Neuronal stem cell (in vitro differentiated cells): ENCODE results near the gene SLC35G2.

Experiments used
- DNase-seq: peaks from one replicate; pipeline ENCODE4 v3.0.0-alpha.2; 2013; ENCODE audit warnings: low spot score
- H2AFZ ChIP-seq: one replicate; pipeline ENCODE4 v1.6.1; 2013; ENCODE audit warnings: mild to moderate bottlenecking, low read length, inconsistent platforms
- H2AK5ac ChIP-seq: 2 replicates; pipeline ENCODE4 v1.6.1; 2013; ENCODE audit warnings: low read depth, mild to moderate bottlenecking, inconsistent platforms, low read length, moderate library complexity, mixed read lengths
- H2BK120ac ChIP-seq: 2 replicates; pipeline ENCODE4 v1.6.1; 2013; ENCODE audit warnings: low read depth, mild to moderate bottlenecking, inconsistent platforms, low read length, moderate library complexity, mixed read lengths
- H2BK12ac ChIP-seq: one replicate; pipeline ENCODE4 v1.6.1; 2013; ENCODE audit warnings: low read length, inconsistent platforms
- H2BK15ac ChIP-seq: 2 replicates; pipeline ENCODE4 v1.6.1; 2013; ENCODE audit warnings: mild to moderate bottlenecking, low read length, inconsistent platforms, mixed read lengths
- H2BK5ac ChIP-seq: one replicate; pipeline ENCODE4 v1.6.1; 2013; ENCODE audit warnings: inconsistent platforms, mild to moderate bottlenecking, low read length, moderate library complexity
- H3K14ac ChIP-seq: one replicate; pipeline ENCODE4 v1.6.1; 2013; ENCODE audit warnings: low read length, inconsistent platforms
- H3K18ac ChIP-seq: 2 replicates; pipeline ENCODE4 v1.6.1; 2013; ENCODE audit warnings: low read length, inconsistent platforms
- H3K23ac ChIP-seq: 2 replicates; pipeline ENCODE4 v1.6.1; 2013; ENCODE audit warnings: low read depth, mild to moderate bottlenecking, mixed read lengths, low read length, inconsistent platforms; ENCODE audit not compliant: poor library complexity
- H3K27ac ChIP-seq: replicated peaks from 3 replicates; pipeline ENCODE4 v1.5.1; 2013; ENCODE audit warnings: low read length, inconsistent platforms
- H3K27me3 ChIP-seq, 3 experiments: 2 replicates each; pipeline ENCODE4 v1.6.1; 2013; ENCODE audit warnings: low read length in 3 of 3, mild to moderate bottlenecking in 2 of 3, inconsistent platforms in 1 of 3, low read depth in 1 of 3, mixed read lengths in 1 of 3, moderate library complexity in 1 of 3; ENCODE audit not compliant: control insufficient read depth in 3 of 3, insufficient read depth in 3 of 3
- H3K36me3 ChIP-seq, 2 donors: replicated peaks in 1 of 2; 2 replicates each; pipeline ENCODE4 v1.6.1; 2013; ENCODE audit warnings: low read length in 2 of 2; ENCODE audit not compliant: control insufficient read depth in 2 of 2, insufficient read depth in 2 of 2
- H3K4ac ChIP-seq: 2 replicates; pipeline ENCODE4 v1.6.1; 2013; ENCODE audit warnings: inconsistent platforms, mild to moderate bottlenecking, low read length, moderate library complexity
- H3K4me1 ChIP-seq, 2 donors: 1 replicate in 1 of 2; 2 replicates in 1 of 2; pipeline ENCODE4 v1.6.1; 2013; ENCODE audit warnings: low read length in 2 of 2, low read depth in 1 of 2; ENCODE audit not compliant: control insufficient read depth in 2 of 2, insufficient read depth in 1 of 2
- H3K4me2 ChIP-seq: one replicate; pipeline ENCODE4 v1.6.1; 2013; ENCODE audit warnings: mild to moderate bottlenecking, low read length, inconsistent platforms; ENCODE audit not compliant: insufficient read depth, poor library complexity, severe bottlenecking
- H3K4me3 ChIP-seq, 2 donors: 2 replicates each; pipeline ENCODE4 v1.5.1; 2013; ENCODE audit warnings: low read length in 2 of 2, mild to moderate bottlenecking in 2 of 2, inconsistent platforms in 1 of 2, moderate library complexity in 1 of 2
- H3K79me1 ChIP-seq: one replicate; pipeline ENCODE4 v1.6.1; 2013; ENCODE audit warnings: low read depth, mild to moderate bottlenecking, inconsistent platforms, low read length, moderate library complexity
- H3K9ac ChIP-seq: one replicate; pipeline ENCODE4 v1.6.1; 2013; ENCODE audit warnings: mild to moderate bottlenecking, low read depth, low read length, inconsistent platforms; ENCODE audit not compliant: poor library complexity
- H3K9me3 ChIP-seq, 2 donors: replicated peaks in 1 of 2; 2 replicates each; pipeline versions ENCODE3 to v1.6.1; 2013; ENCODE audit warnings: low read length in 2 of 2, mild to moderate bottlenecking in 2 of 2, inconsistent platforms in 1 of 2, low read depth in 1 of 2, mixed read lengths in 1 of 2, moderate library complexity in 1 of 2; ENCODE audit not compliant: control insufficient read depth in 2 of 2, insufficient read depth in 1 of 2
- H4K8ac ChIP-seq: one replicate; pipeline ENCODE4 v1.6.1; 2013; ENCODE audit warnings: low read depth, mild to moderate bottlenecking, inconsistent platforms, low read length, moderate library complexity
- H4K91ac ChIP-seq: one replicate; pipeline ENCODE4 v1.6.1; 2013; ENCODE audit warnings: low read length, low read depth, mild to moderate bottlenecking, inconsistent platforms; ENCODE audit not compliant: poor library complexity
- WGBS, 2 donors: extraction: QIAGEN DNeasy Blood & Tissue Kit; methylation state at CpG; one replicate each; pipeline ENCODE4 v1.1.7; 2013; ENCODE audit warnings: missing lambda C conversion rate in 2 of 2, mixed read lengths in 1 of 2; ENCODE audit not compliant: insufficient read length in 2 of 2, insufficient replicate concordance in 1 of 2; ENCODE audit errors: extremely low coverage in 2 of 2; 5-methylcytosine and 5-hydroxymethylcytosine counted together

SLC35G2 gene

DNA sequence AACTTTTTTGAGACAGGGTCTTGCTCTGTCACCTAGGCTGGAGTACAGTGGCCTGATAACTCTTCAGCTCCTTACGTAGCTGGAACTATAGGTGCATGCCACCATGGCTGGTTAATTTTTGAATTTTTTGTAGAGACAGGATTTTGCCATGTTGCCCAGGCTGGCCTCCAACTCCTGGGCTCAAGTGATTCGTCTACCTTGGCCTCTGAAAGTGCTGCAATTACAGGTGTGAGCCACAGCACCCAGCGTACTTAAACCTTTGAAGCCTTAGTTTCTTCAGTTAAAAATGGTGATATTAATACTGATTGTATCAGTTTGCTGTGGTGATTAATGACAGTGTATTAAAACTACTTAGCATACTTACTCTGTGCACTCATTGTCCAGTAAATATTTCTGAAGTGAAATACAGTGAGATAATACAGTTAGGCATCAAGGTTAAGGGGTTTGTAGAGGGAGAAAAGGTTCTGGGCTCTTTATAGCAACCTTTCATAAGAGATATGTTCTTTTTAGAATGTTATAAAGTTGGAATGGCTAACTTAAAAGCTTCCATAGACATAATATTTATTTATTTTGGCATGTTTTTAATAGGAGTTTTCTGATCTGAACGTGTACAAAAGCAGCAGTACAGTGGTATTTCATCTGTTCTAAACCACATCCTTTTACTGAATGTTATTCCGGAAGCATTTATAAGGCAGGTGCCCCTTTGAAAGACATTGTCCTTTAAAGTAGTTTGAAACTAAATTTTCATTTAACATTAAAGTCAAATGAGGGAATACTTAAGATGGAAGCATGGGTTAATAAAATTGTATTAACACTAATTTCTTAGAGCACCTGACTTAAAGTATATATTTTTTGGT lies 66.7 kb downstream of the SLC35G2 start:
- Histone ChIP-seq H2BK12ac (no peak overlapping the region), H3K18ac (no peak overlapping the region), H3K23ac (no peak overlapping the region), H2AFZ (no peak overlapping the region), H2BK5ac (no peak overlapping the region), H3K4me1 (no peaks in the 10 kb centered on the region), H2BK120ac (no peak overlapping the region), H4K8ac (no peak overlapping the region), H3K36me3 (no peaks in the 10 kb centered on the region), H3K14ac (no peak overlapping the region), H3K4me3 (no peak overlapping the region), H3K9ac (no peak overlapping the region), H3K4ac (no peak overlapping the region), H3K4me2 (no peak overlapping the region), H3K79me1 (peaks cover 3% of the 10 kb centered on the region), H4K91ac (no peak overlapping the region), H3K27ac (no peak overlapping the region), H3K9me3 (peaks cover 0 to 11% of the 10 kb centered on the region in 2 donors), H2BK15ac (no peak overlapping the region), H3K27me3 (no peaks in the 10 kb centered on the region), H2AK5ac (no peak overlapping the region)
- no CpG with 5 or more reads among the region's 5 CpGs for WGBS, 2 donors
- DNase-seq, result no peak

- Histone ChIP-seq H3K23ac (no peak overlapping the region), H3K4me2 (no peak overlapping the region), H2BK12ac (no peak overlapping the region), H2BK15ac (no peak overlapping the region), H4K91ac (no peak overlapping the region), H2AFZ (no peak overlapping the region), H2AK5ac (no peak overlapping the region), H3K27me3 (no peaks in the 10 kb centered on the region), H2BK120ac (no peak overlapping the region), H2BK5ac (no peak overlapping the region), H3K27ac (no peak overlapping the region), H3K79me1 (peaks cover 3% of the 10 kb centered on the region), H3K4me1 (no peaks in the 10 kb centered on the region), H3K14ac (no peak overlapping the region), H3K9me3 (peaks cover 3 to 34% of the 10 kb centered on the region in 2 donors), H3K36me3 (no peaks in the 10 kb centered on the region), H4K8ac (no peak overlapping the region), H3K18ac (no peak overlapping the region), H3K4me3 (no peak overlapping the region), H3K9ac (no peak overlapping the region), H3K4ac (no peak overlapping the region)
- no peak for DNase-seq
- no CpG with 5 or more reads among the region's 24 CpGs for WGBS, 2 donors
Measured at GRCh38 chr3:136889947-136890346, 71.0 kb downstream of the SLC35G2 start.

- Histone ChIP-seq H3K9me3 (peaks cover 3 to 37% of the 10 kb centered on the region in 2 donors), H3K4me3 (no peak overlapping the region), H2BK12ac (no peak overlapping the region), H3K79me1 (peaks cover 3% of the 10 kb centered on the region), H3K27ac (no peak overlapping the region), H4K8ac (no peak overlapping the region), H3K4ac (no peak overlapping the region), H4K91ac (no peak overlapping the region), H3K14ac (no peak overlapping the region), H2BK15ac (no peak overlapping the region), H3K4me1 (no peaks in the 10 kb centered on the region), H3K27me3 (no peaks in the 10 kb centered on the region), H3K18ac (no peak overlapping the region), H2AFZ (no peak overlapping the region), H2BK120ac (no peak overlapping the region), H3K9ac (no peak overlapping the region), H3K4me2 (no peak overlapping the region), H2AK5ac (no peak overlapping the region), H2BK5ac (no peak overlapping the region), H3K36me3 (peaks cover 0 to 5% of the 10 kb centered on the region in 2 donors), H3K23ac (no peak overlapping the region)
- no CpG with 5 or more reads among the region's 2 CpGs for WGBS, 2 donors
- DNase-seq, result no peak
Measured at GRCh38 chr3:136891934-136892855, 73.3 kb downstream of the SLC35G2 start.
